HG03432 (cell line): ENCODE measurements around the gene THSD1.
"Not testable (repeated sequence)": the region's sequence is repeated elsewhere in the genome, so short reads cannot be mapped to it uniquely, and the experiment has no call there.

Experiments used
- ATAC-seq: cut with Tn5 transposase; IDR thresholded peaks from one replicate; pipeline ENCODE4 v1.9.1; 2021; ENCODE audit warnings: mild to moderate bottlenecking, moderate library complexity; ENCODE audit not compliant: unreplicated experiment

Gene THSD1

GRCh38 chr13:52412128-52412527 is 6.2 kb upstream of the THSD1 start:
- no peak for ATAC-seq

GRCh38 chr13:52411629-52412028 is 5.7 kb upstream of the THSD1 start:
- peak; percentile 97 for ATAC-seq

GRCh38 chr13:52408071-52408658 is 2.2 kb upstream of the THSD1 start:
- ATAC-seq, result not testable (repeated sequence)

GRCh38 chr13:52407436-52407835 is 1.5 kb upstream of the THSD1 start:
- not testable (repeated sequence) for ATAC-seq

GRCh38 chr13:52406629-52407028 is 657 bp upstream of the THSD1 start:
- ATAC-seq, result no peak

- ATAC-seq, result no peak
These were observed 604 bp downstream of the THSD1 start for GRCh38 chr13:52405369-52405766.

- ATAC-seq, result no peak
These were observed 6.3 kb downstream of the THSD1 start for GRCh38 chr13:52399708-52400107.

- no peak for ATAC-seq
These were observed 6.9 kb downstream of the THSD1 start for GRCh38 chr13:52399046-52399445.

- no peak for ATAC-seq
These were observed 10.3 kb downstream of the THSD1 start for GRCh38 chr13:52395704-52396103.

GRCh38 chr13:52394586-52394985 is 11.4 kb downstream of the THSD1 start:
- no peak for ATAC-seq

- no peak for ATAC-seq
These were observed 12.2 kb downstream of the THSD1 start for GRCh38 chr13:52393572-52394357.

GRCh38 chr13:52387721-52388120 is 18.3 kb downstream of the THSD1 start:
- ATAC-seq, result no peak

GRCh38 chr13:52385870-52386269 is 20.1 kb downstream of the THSD1 start:
- no peak for ATAC-seq

- ATAC-seq, result no peak
These were observed 22.6 kb downstream of the THSD1 start for GRCh38 chr13:52383366-52383765.

GRCh38 chr13:52378312-52378711 is 27.7 kb downstream of the THSD1 start:
- no peak for ATAC-seq

GRCh38 chr13:52377898-52378297 is 28.1 kb downstream of the THSD1 start:
- no peak for ATAC-seq

- ATAC-seq, result no peak
These were observed 31.0 kb downstream of the THSD1 start for GRCh38 chr13:52374873-52375411.

- ATAC-seq, result no peak
These were observed 31.6 kb downstream of the THSD1 start for GRCh38 chr13:52374389-52374788.

- not testable (repeated sequence) for ATAC-seq
These were observed 32.7 kb downstream of the THSD1 start for GRCh38 chr13:52373277-52373676.

- no peak for ATAC-seq
These were observed 34.2 kb downstream of the THSD1 start for GRCh38 chr13:52371736-52372247.

GRCh38 chr13:52366291-52366690 is 39.7 kb downstream of the THSD1 start:
- no peak for ATAC-seq
